Neural progenitor cell (in vitro differentiated cells): ENCODE results near the gene AP1S1.

Experiments
- EZH2 ChIP-seq: fragments of 200-600 bp; sonication (generic); IDR thresholded peaks from 2 replicates; pipeline ENCODE4 v1.6.1; 2017; ENCODE audit warnings: antibody characterized with exemption, mild to moderate bottlenecking, moderate library complexity
- TF ChIP-seq, protein P1 (sequence below): fragments of 200-600 bp; sonication (generic); IDR thresholded peaks from 2 replicates; pipeline ENCODE4 v1.5.1; 2017; ENCODE audit warnings: antibody characterized with exemption, mild to moderate bottlenecking

DNA sequence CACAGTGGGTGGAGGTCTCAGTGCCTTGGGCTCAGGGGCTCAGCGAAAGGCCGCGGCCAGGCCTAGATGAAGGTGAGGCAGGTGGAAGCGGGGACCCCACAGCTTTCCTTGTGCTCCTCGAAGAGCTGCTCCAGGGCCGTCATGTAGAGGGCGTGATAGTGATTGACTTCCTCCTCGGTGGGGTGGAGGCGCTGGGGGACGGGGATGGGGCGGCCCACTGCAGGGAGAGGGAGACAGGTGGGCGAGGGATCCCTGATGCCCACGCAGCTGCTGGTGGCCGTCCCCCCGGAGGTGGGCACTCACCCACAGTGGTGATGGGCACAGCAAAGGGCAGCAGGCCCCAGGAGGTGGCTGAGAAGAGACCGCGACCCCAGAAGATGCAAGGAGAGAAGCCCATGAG is 41.6 kb downstream of the AP1S1 start:
- TF ChIP-seq, protein P1, sequence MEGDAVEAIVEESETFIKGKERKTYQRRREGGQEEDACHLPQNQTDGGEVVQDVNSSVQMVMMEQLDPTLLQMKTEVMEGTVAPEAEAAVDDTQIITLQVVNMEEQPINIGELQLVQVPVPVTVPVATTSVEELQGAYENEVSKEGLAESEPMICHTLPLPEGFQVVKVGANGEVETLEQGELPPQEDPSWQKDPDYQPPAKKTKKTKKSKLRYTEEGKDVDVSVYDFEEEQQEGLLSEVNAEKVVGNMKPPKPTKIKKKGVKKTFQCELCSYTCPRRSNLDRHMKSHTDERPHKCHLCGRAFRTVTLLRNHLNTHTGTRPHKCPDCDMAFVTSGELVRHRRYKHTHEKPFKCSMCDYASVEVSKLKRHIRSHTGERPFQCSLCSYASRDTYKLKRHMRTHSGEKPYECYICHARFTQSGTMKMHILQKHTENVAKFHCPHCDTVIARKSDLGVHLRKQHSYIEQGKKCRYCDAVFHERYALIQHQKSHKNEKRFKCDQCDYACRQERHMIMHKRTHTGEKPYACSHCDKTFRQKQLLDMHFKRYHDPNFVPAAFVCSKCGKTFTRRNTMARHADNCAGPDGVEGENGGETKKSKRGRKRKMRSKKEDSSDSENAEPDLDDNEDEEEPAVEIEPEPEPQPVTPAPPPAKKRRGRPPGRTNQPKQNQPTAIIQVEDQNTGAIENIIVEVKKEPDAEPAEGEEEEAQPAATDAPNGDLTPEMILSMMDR: no peak
- TF ChIP-seq EZH2: no peak
